Ovary (tissue), 9 donors: ENCODE measurements around the gene DHRS2. TPM values are rescaled to one million over a fixed set of nuclear protein-coding genes. Genes with fewer than 3 reads are reported as not detected.

Experiments
- DNase-seq, 5 donors: peaks; one replicate each; pipeline ENCODE4 v3.0.0-alpha.2; 2019 to 2020
- H3K27ac ChIP-seq, 2 donors: fragments of 200-600 bp; one replicate each; pipeline versions ENCODE4 v1.5.1 to v1.8.0; 2019 to 2022
- H3K27me3 ChIP-seq: fragments of 200-600 bp; one replicate; pipeline ENCODE4 v1.8.0; 2022
- H3K36me3 ChIP-seq: fragments of 200-600 bp; sonication (generic); one replicate; pipeline ENCODE4 v1.5.1; 2019
- H3K4me1 ChIP-seq: one replicate; pipeline ENCODE4 v1.8.1; 2013; ENCODE audit warnings: mild to moderate bottlenecking, moderate library complexity; ENCODE audit not compliant: insufficient read depth
- H3K4me3 ChIP-seq: fragments of 200-600 bp; sonication (generic); one replicate; pipeline ENCODE4 v1.5.1; 2017
- H3K9me3 ChIP-seq, 2 donors: fragments of 200-600 bp in 1 of 2; sonication (generic) in 1 of 2; one replicate each; pipeline versions ENCODE4 v1.5.1 to v1.8.1; 2013 to 2019; ENCODE audit warnings: mild to moderate bottlenecking in 1 of 2, moderate library complexity in 1 of 2
- EP300 ChIP-seq: sonication (generic); formaldehyde crosslinking; IDR thresholded peaks from one replicate; pipeline ENCODE4 v1.6.1; 2017; ENCODE audit warnings: antibody characterized with exemption
- POLR2A ChIP-seq: fragments of 450-650 bp; IDR thresholded peaks from one replicate; pipeline ENCODE4 v1.6.1; 2017; ENCODE audit warnings: antibody characterized with exemption, mild to moderate bottlenecking, moderate library complexity
- WGBS, 3 donors: extraction: QIAGEN DNeasy Blood & Tissue Kit in 1 of 3; methylation state at CpG; one replicate each; pipeline versions ENCODE4 v1.1.5 to v1.1.7; 2013 to 2017; 5-methylcytosine and 5-hydroxymethylcytosine counted together
- intact Hi-C, 4 donors: fragments of 100-400 bp; cut with DNase I; formaldehyde crosslinking; loops; one replicate each; pipeline versions ENCODE4 v1.11.0 to v1.15.1; 2022 to 2023
- polyA plus RNA-seq, 2 donors: library from polyadenylated mRNA; stranded (reverse); fragments of 200-250 nt in 1 of 2; fragments of 350-450 nt in 1 of 2; fragmentation: Illumina TruSeq in 1 of 2; extraction: RNeasy Lipid Tissue Mini Kit (QIAGEN cat#74804) in 1 of 2; gene quantifications; one replicate each; pipeline ENCODE4 v1.2.3, GENCODE V29; 2013 to 2014
- total RNA-seq, 7 donors: library from RNA; depleted of rRNA in 2 of 7; stranded (reverse); fragments of >200 nt in 2 of 7; fragmentation: NEBNext Ultra II Directional in 3 of 7; extraction: Animal tissue kit (Norgen Biotek cat#: 25700) in 3 of 7; gene quantifications; one replicate each; pipeline versions ENCODE4 v1.1.0 to v1.2.4, GENCODE V29; 2016 to 2023
- TF ChIP-seq, protein P1 (sequence below), 3 donors: fragments of 450-650 bp in 2 of 3; fragments of 200-600 bp in 1 of 3; IDR thresholded peaks; one replicate each; pipeline versions ENCODE4 v1.5.1 to v1.8.0; 2016 to 2022; ENCODE audit warnings: antibody characterized with exemption in 3 of 3, mild to moderate bottlenecking in 1 of 3
- donor health status: DM: no; HTN: no; CAD: no; lungs with moderate emphysema.
- donor health status: DM: no; HTN: no; CAD: no.
- donor health status: Bipolar disorder and iron deficiency.
- donor health status: DM: yes; HTN: yes; CAD: no.
- donor health status: DM: no; HTN: no; CAD: no.
- donor health status: DM: yes; HTN: yes; CAD: no.

DHRS2 gene
- total and polyA plus RNA-seq, 9 donors, result 1.6 to 46.6 (median 14.9) TPM

DNA sequence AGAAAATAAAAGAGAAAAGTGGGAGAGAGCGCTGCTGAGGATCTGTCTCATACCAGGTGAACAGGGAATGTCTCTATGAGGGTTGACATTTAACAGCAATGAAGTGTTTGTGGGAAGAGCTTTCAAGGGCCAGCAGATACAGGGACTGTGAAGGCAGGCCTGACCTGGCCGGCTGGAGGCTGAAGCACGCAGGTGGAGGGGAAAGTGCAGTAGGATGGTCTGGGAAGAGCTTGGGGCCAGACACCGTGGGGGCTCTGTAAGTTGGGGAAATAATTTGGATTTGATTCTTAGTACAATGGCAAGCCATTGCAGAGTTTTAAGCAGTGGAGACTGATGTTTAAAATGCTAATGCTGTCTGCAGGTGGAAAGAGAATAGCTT is 23.8 kb upstream of the DHRS2 start:
- H3K9me3 ChIP-seq, result no peaks in the 10 kb centered on the region
- no peak for DNase-seq
- intact Hi-C loops, result no loop called here
- no peaks in the 10 kb centered on the region for H3K27me3 ChIP-seq
- no peaks in the 10 kb centered on the region for H3K4me1 ChIP-seq
- WGBS, 3 donors, result 70 to 81% (median 79%) methylated on average over 4 of the region's 4 CpGs
- H3K36me3 ChIP-seq, result no peaks in the 10 kb centered on the region
- H3K4me3 ChIP-seq, result no peak overlapping the region
- TF ChIP-seq EP300, result no peak
- TF ChIP-seq, protein P1, sequence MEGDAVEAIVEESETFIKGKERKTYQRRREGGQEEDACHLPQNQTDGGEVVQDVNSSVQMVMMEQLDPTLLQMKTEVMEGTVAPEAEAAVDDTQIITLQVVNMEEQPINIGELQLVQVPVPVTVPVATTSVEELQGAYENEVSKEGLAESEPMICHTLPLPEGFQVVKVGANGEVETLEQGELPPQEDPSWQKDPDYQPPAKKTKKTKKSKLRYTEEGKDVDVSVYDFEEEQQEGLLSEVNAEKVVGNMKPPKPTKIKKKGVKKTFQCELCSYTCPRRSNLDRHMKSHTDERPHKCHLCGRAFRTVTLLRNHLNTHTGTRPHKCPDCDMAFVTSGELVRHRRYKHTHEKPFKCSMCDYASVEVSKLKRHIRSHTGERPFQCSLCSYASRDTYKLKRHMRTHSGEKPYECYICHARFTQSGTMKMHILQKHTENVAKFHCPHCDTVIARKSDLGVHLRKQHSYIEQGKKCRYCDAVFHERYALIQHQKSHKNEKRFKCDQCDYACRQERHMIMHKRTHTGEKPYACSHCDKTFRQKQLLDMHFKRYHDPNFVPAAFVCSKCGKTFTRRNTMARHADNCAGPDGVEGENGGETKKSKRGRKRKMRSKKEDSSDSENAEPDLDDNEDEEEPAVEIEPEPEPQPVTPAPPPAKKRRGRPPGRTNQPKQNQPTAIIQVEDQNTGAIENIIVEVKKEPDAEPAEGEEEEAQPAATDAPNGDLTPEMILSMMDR (IDR thresholded peaks at IDR 0.05), result no peak
- no peak for TF ChIP-seq POLR2A
- no peak overlapping the region for H3K27ac ChIP-seq

DNA sequence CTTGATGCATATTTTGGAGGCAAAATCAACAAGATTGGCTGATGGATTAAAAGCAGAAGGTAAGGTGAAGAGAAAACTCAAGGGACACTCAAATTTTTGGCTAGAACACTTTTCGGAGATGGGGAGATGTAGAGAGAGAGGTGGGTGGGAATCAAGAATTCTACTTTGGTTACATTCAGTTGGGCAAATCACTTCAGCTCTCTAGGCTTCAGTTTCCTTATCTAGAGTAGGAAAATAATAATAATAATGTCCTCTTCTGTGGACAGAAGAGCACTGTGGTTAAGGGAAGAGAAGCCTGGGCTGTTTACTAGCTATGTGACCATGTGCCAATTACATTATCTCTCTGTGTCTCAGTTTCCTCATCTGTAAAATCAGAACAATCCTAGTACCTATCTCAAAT is 23.4 kb upstream of the DHRS2 start:
- H3K4me1 ChIP-seq, result no peaks in the 10 kb centered on the region
- intact Hi-C loops, result no loop called here
- H3K9me3 ChIP-seq, result no peaks in the 10 kb centered on the region
- H3K4me3 ChIP-seq, result no peak overlapping the region
- no peak overlapping the region for H3K27ac ChIP-seq
- 90 to 100% (median 95%) methylated on average over 1 of the region's 1 CpG for WGBS, 3 donors
- DNase-seq, result no peak
- H3K27me3 ChIP-seq, result no peaks in the 10 kb centered on the region
- TF ChIP-seq EP300, result no peak
- TF ChIP-seq, protein P1 (IDR thresholded peaks at IDR 0.05), result no peak
- TF ChIP-seq POLR2A, result no peak
- H3K36me3 ChIP-seq, result no peaks in the 10 kb centered on the region

DNA sequence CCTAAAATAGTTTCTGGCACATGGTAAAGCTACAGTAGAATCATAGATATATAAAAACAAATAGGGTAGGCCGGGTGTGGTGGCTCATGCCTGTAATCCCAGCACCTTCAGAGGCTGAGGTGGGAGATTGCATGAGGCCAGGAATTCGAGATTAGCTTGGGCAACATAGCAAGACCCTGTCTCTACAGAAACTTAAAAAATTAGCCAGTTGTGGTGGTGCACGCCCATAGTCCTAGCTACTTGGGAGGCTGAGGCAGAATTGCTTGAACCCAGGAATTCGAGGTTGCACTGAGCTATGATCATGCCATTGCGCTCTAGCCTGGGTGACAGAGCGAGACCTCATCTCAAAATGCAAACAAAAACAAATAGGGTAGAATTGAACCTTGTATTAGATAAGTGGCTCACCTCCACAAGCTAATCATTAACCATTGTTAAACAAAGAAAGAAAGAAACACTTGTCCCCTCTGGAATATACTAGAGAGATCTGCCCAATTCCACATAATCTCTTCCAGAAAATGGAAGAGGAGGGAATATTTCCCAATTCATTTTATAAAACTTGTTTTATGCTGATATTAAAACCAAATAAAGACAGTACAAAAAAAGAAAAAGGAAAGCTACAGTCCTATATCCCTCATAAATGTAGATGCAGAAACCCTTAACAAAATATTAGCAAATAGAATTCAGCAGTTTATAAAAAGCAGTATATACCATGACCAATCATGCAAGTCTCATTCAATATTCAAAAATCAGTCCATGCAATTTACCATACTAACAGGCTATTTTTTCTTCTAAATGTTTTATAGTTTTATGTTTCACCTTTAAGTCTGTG is 22.7 kb upstream of the DHRS2 start:
- Histone ChIP-seq H3K36me3 (no peaks in the 10 kb centered on the region), H3K27ac (no peak overlapping the region), H3K27me3 (no peaks in the 10 kb centered on the region), H3K4me1 (no peaks in the 10 kb centered on the region), H3K9me3 (no peaks in the 10 kb centered on the region), H3K4me3 (no peak overlapping the region)
- intact Hi-C loops, result no loop called here
- no peak for DNase-seq
- 92 to 94% (median 92%) methylated on average over 6 of the region's 6 CpGs for WGBS, 3 donors
- TF ChIP-seq EP300 (no peak), POLR2A (no peak)

DNA sequence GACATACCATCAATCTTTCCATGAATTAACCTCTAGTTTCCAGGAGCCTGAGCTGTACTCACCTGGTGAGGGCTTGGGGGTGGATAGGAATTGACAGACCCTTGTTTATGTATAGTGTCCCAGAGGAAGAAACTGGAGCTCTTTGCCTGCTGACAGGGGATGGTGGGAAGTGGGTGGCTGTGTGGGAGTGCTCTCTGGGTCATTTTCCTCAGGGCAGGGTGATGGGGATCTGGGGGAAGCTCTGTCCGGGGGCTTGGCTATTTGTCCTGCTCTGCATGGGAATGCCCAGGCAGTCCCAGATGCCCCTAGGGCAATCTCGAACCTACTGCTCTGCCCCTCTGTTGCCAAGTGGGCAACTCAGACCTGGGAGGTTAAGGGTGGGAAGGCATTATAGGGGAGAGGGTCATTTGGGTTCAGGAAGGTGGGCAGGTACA is 21.8 kb upstream of the DHRS2 start:
- WGBS, 3 donors, result 64 to 74% (median 74%) methylated on average over 2 of the region's 2 CpGs

DNA sequence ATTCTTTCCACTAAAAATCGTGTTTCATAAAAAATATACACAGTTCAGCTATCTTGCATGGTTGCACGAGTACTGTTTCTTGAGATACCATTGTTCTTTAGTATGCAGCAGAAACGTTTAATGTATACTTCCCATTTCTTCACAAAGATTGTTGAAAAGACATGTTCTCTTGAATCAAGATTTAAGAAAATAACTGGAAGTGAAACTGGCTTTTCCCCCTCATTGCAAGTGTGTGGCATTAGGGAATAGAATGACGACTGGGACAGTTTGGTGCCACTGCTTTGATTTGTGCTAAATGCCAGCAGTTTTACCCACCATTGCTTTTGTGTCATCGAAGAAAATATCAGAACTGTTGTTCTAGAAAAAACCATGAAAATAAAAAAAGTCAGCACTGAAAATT is 20.3 kb upstream of the DHRS2 start:
- no peak for TF ChIP-seq POLR2A
- TF ChIP-seq, protein P1 (IDR thresholded peaks at IDR 0.05), result no peak
- TF ChIP-seq EP300, result no peak
- no peak overlapping the region for H3K27ac ChIP-seq
- no peak overlapping the region for H3K4me3 ChIP-seq
- DNase-seq, result no peak
- intact Hi-C loops, result no loop called here
- no peaks in the 10 kb centered on the region for H3K36me3 ChIP-seq
- no peaks in the 10 kb centered on the region for H3K27me3 ChIP-seq
- H3K9me3 ChIP-seq, result no peaks in the 10 kb centered on the region
- no peaks in the 10 kb centered on the region for H3K4me1 ChIP-seq
- 67 to 78% (median 71%) methylated on average over 5 of the region's 5 CpGs for WGBS, 3 donors

More for the DNA sequence above, 21.8 kb upstream of the DHRS2 start:
- Histone ChIP-seq H3K4me3 (no peak overlapping the region), H3K27me3 (no peaks in the 10 kb centered on the region), H3K9me3 (no peaks in the 10 kb centered on the region), H3K27ac (no peak overlapping the region), H3K36me3 (no peaks in the 10 kb centered on the region), H3K4me1 (no peaks in the 10 kb centered on the region)
- no peak for TF ChIP-seq POLR2A
- TF ChIP-seq, protein P1 (IDR thresholded peaks at IDR 0.05), result no peak
- TF ChIP-seq EP300, result no peak
- intact Hi-C loops, result no loop called here
- DNase-seq, result no peak
